Panc1 (cell line): ENCODE measurements around the gene PAX4. TPM values are rescaled to one million over a fixed set of nuclear protein-coding genes. Genes with fewer than 3 reads are reported as not detected.

Source experiments
- ATAC-seq: fragments of 200-7000 bp; cut with Tn5 transposase; 2 replicates; pipeline ENCODE4 v1.9.1; 2020; ENCODE audit warnings: mild to moderate bottlenecking, moderate library complexity
- BruUV-seq: library from RNA; stranded (reverse); fragments of 400-500 nt; replicated peaks from 2 replicates; lab custom pipeline; 2021; lab: Mats Ljungman, UMichigan
- CTCF ChIA-PET: fragments of 300-600 bp; sonication (Branson Sonifier 250); formaldehyde crosslinking; loops from one replicate; lab custom pipeline; 2022; ENCODE audit warnings: antibody characterized with exemption; lab: Charles Lee
- POLR2A ChIA-PET: fragments of 300-600 bp; sonication (Branson Sonifier 250); formaldehyde crosslinking; loops from one replicate; lab custom pipeline; 2022; ENCODE audit warnings: antibody characterized with exemption; lab: Charles Lee
- DNase-seq: peaks from one replicate; pipeline ENCODE4 v3.0.0-alpha.2; 2010; ENCODE audit warnings: low read depth, low spot score
- H3K27ac ChIP-seq: 2 replicates; pipeline ENCODE4 v1.5.1; 2011; ENCODE audit warnings: mild to moderate bottlenecking, low read length, inconsistent platforms
- H3K27me3 ChIP-seq: fragments of 200-500 bp; sonication (Bioruptor generic); 2 replicates; pipeline ENCODE4 v1.6.0; 2014; ENCODE audit warnings: low read length, inconsistent platforms; ENCODE audit not compliant: control insufficient read depth, insufficient read depth
- H3K36me3 ChIP-seq: fragments of 200-500 bp; sonication (Bioruptor generic); 2 replicates; pipeline ENCODE4 v1.5.1; 2014; ENCODE audit warnings: inconsistent platforms, mild to moderate bottlenecking, low read length, moderate library complexity; ENCODE audit not compliant: control insufficient read depth, insufficient read depth
- H3K4me1 ChIP-seq: 2 replicates; pipeline ENCODE4 v1.5.1; 2011; ENCODE audit warnings: inconsistent platforms, mild to moderate bottlenecking, low read length, moderate library complexity; ENCODE audit not compliant: control insufficient read depth, insufficient read depth
- H3K4me3 ChIP-seq, 2 experiments: 2 replicates each; pipeline ENCODE4 v1.5.1; 2011 to 2012; ENCODE audit warnings: low read depth in 2 of 2, low read length in 2 of 2, mild to moderate bottlenecking in 2 of 2, inconsistent platforms in 1 of 2, moderate library complexity in 1 of 2
- H3K9me3 ChIP-seq: fragments of 200-500 bp; sonication (Bioruptor generic); 2 replicates; pipeline ENCODE4 v1.5.1; 2014; ENCODE audit warnings: low read depth, mild to moderate bottlenecking, inconsistent platforms, low read length, moderate library complexity; ENCODE audit not compliant: control insufficient read depth, insufficient read depth
- POLR2AphosphoS5 ChIP-seq: IDR thresholded peaks from 2 replicates; pipeline ENCODE4 v1.6.1; 2012; ENCODE audit warnings: mild to moderate bottlenecking, low read depth, low read length, moderate library complexity
- SIN3A ChIP-seq: IDR thresholded peaks from 2 replicates; pipeline ENCODE4 v1.6.1; 2012; ENCODE audit warnings: low read depth, mild to moderate bottlenecking, low read length, moderate library complexity, borderline replicate concordance; ENCODE audit not compliant: insufficient read depth
- TCF7L2 ChIP-seq: IDR thresholded peaks from 2 replicates; pipeline ENCODE4 v1.6.1; 2011; ENCODE audit warnings: mild to moderate bottlenecking, low read depth, low read length, inconsistent platforms
- in situ Hi-C: cut with HindIII; loops from 2 replicates; pipeline ENCODE4 v1.10.0; 2016; ENCODE audit warnings: low sequenced_read_pairs, low pct_unique_long_range_greater_than_20kb
- intact Hi-C: fragments of 100-400 bp; cut with micrococcal nuclease; formaldehyde crosslinking; loops from one replicate; pipeline ENCODE4 v1.10.0; 2022; ENCODE audit not compliant: unreplicated experiment
- total RNA-seq: library from RNA; stranded (reverse); gene quantifications from one replicate; pipeline ENCODE4 v1.2.1, GENCODE V29; 2021; ENCODE audit not compliant: unreplicated experiment
- TF ChIP-seq, protein P1 (sequence below): fragments of 450-650 bp; IDR thresholded peaks from 2 replicates; pipeline ENCODE4 v1.5.1; 2017; ENCODE audit warnings: mild to moderate bottlenecking
- TF ChIP-seq, protein P2 (sequence below), 2 experiments: IDR thresholded peaks; 2 replicates each; pipeline ENCODE4 v1.6.1; 2011 to 2012; ENCODE audit warnings: low read depth in 2 of 2, control low read depth in 1 of 2, low read length in 1 of 2, mild to moderate bottlenecking in 1 of 2, moderate library complexity in 1 of 2; ENCODE audit not compliant: insufficient read depth in 1 of 2

The PAX4 gene
- total RNA-seq, 1 experiment from 2014 or later = not detected

DNA sequence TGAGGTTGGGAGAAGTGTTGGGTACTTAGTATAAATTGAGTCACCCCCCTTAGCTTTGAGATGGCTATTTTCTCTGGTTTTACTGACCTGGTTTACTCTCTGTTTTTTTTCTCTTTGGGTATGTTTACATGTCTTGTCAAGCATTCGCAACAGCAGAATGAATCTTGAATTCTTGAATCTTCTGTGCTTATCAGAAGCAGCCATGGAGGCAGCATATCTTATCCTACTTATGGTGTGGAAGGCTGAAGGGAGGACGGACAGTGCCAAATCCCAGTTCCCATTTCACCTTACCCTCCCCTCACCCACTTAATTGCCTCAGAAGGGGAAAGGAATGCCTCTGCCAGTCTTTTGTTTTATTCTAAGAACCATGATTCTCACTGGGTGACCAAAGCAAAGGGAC lies 37.8 kb upstream of the PAX4 start:
- peaks cover 8% of the 10 kb centered on the region for H3K36me3 ChIP-seq
- H3K27me3 ChIP-seq = no peaks in the 10 kb centered on the region
- no peak overlapping the region for H3K4me3 ChIP-seq
- no peak overlapping the region for H3K27ac ChIP-seq
- intact Hi-C loops (no loop called here), in situ Hi-C loops (no loop called here)
- ChIA-PET CTCF (no interaction called here), POLR2A (no interaction called here)
- no peaks in the 10 kb centered on the region for H3K9me3 ChIP-seq
- H3K4me1 ChIP-seq = peaks cover 26% of the 10 kb centered on the region
- TF ChIP-seq, protein P1, sequence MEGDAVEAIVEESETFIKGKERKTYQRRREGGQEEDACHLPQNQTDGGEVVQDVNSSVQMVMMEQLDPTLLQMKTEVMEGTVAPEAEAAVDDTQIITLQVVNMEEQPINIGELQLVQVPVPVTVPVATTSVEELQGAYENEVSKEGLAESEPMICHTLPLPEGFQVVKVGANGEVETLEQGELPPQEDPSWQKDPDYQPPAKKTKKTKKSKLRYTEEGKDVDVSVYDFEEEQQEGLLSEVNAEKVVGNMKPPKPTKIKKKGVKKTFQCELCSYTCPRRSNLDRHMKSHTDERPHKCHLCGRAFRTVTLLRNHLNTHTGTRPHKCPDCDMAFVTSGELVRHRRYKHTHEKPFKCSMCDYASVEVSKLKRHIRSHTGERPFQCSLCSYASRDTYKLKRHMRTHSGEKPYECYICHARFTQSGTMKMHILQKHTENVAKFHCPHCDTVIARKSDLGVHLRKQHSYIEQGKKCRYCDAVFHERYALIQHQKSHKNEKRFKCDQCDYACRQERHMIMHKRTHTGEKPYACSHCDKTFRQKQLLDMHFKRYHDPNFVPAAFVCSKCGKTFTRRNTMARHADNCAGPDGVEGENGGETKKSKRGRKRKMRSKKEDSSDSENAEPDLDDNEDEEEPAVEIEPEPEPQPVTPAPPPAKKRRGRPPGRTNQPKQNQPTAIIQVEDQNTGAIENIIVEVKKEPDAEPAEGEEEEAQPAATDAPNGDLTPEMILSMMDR = no peak
- TF ChIP-seq SIN3A = no peak
- no peak for TF ChIP-seq TCF7L2
- no peak for TF ChIP-seq POLR2AphosphoS5
- TF ChIP-seq, protein P2, sequence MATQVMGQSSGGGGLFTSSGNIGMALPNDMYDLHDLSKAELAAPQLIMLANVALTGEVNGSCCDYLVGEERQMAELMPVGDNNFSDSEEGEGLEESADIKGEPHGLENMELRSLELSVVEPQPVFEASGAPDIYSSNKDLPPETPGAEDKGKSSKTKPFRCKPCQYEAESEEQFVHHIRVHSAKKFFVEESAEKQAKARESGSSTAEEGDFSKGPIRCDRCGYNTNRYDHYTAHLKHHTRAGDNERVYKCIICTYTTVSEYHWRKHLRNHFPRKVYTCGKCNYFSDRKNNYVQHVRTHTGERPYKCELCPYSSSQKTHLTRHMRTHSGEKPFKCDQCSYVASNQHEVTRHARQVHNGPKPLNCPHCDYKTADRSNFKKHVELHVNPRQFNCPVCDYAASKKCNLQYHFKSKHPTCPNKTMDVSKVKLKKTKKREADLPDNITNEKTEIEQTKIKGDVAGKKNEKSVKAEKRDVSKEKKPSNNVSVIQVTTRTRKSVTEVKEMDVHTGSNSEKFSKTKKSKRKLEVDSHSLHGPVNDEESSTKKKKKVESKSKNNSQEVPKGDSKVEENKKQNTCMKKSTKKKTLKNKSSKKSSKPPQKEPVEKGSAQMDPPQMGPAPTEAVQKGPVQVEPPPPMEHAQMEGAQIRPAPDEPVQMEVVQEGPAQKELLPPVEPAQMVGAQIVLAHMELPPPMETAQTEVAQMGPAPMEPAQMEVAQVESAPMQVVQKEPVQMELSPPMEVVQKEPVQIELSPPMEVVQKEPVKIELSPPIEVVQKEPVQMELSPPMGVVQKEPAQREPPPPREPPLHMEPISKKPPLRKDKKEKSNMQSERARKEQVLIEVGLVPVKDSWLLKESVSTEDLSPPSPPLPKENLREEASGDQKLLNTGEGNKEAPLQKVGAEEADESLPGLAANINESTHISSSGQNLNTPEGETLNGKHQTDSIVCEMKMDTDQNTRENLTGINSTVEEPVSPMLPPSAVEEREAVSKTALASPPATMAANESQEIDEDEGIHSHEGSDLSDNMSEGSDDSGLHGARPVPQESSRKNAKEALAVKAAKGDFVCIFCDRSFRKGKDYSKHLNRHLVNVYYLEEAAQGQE (IDR thresholded peaks at IDR 0.05; ENCODE audit: insufficient read depth in 1 of 2, low read depth in 2 of 2, low read length in 1 of 2) = no peak
- ATAC-seq (no peak), DNase-seq (no peak)
- no TSS peak for BruUV-seq

DNA sequence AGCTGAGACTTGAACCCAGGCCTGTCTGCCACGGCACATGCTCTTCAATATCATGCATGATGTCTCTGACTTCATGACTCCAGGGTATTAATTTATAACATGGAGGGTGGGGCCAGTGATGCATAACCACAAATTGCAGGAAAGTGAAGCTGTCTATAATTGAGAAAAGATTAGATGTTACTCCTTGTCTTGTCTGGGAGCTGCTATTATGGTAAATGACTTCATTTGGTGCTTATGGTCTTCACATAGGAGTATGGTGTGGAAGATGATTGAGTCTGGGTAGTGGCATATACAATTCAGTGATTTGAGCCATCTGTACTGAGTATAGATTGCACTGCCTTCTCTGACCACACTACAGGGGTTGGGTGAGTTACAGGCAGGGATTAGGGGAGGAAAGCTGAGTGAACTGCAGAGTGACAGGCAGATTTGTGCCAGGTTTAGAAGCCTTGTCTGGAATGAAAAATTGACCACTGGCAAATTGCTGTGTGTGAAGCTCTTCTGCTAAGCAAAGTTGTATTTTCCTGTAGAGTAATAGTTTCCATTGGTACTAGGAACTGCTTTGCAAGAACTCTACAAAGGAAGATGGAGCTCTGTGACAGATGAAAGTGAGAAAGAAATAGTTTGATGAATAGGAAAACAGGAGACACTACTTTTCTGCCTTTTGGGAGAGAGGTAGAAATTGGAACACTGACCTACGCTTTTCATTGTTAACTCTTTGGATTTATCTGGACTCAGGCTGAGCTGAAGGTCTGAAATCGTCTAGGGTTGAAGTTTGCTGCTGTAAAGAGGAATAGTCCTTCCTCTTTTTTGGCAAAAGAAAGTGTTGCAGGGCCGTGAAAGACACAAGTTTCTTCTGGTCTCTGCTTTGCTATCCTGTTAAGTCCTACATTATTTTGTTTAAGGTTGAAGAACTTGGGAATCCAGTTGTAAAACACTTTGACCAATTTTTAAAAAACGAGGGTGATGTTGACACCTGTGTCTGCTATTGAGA lies 36.8 kb upstream of the PAX4 start:
- BruUV-seq = no TSS peak
- ChIA-PET POLR2A (interaction anchor here (0.7 kb wide), 1 partner anchor 67 kb away, joined by 3 read pairs; no protein-coding TSS in a partner anchor), CTCF (interaction anchor here (0.9 kb wide), 1 partner anchor 39 kb away, joined by 3 read pairs; no protein-coding TSS in a partner anchor)
- Histone ChIP-seq H3K36me3 (peaks cover 8% of the 10 kb centered on the region), H3K9me3 (no peaks in the 10 kb centered on the region), H3K27me3 (no peaks in the 10 kb centered on the region), H3K4me3 (peak overlapping the region in 1 of 2 experiments; percentile 1; a peak in 2 of 4 replicates), H3K4me1 (peaks cover 26% of the 10 kb centered on the region), H3K27ac (no peak overlapping the region; the same call in 1 of the 2 replicates)
- in situ Hi-C loops (no loop called here), intact Hi-C loops (no loop called here)
- TF ChIP-seq, protein P1 = no peak
- TF ChIP-seq POLR2AphosphoS5 (no peak), SIN3A (no peak), TCF7L2 (no peak)
- TF ChIP-seq, protein P2 (IDR thresholded peaks at IDR 0.05; ENCODE audit: insufficient read depth in 1 of 2, low read depth in 2 of 2, low read length in 1 of 2) = no peak
- DNase-seq = no peak
- no peak for ATAC-seq
